H9 (cell line): Measurements from ENCODE around the gene TAF3. TPM values are rescaled to one million over a fixed set of nuclear protein-coding genes. Genes with fewer than 3 reads are reported as not detected.

Experiments used
- DNase-seq: peaks from one replicate; pipeline ENCODE4 v3.0.0-alpha.2; 2017
- H2AFZ ChIP-seq: one replicate; pipeline ENCODE4 v1.6.1; 2013; ENCODE audit warnings: mild to moderate bottlenecking, low read length, control low read depth, moderate library complexity
- H2AK5ac ChIP-seq: 2 replicates; pipeline ENCODE4 v1.6.1; 2013; ENCODE audit warnings: low read length, control low read depth, mixed read lengths; ENCODE audit not compliant: insufficient read length
- H2BK120ac ChIP-seq: one replicate; pipeline ENCODE4 v1.6.1; 2013; ENCODE audit warnings: low read depth, mild to moderate bottlenecking, low read length, control low read depth, inconsistent platforms; ENCODE audit not compliant: poor library complexity, severe bottlenecking
- H2BK12ac ChIP-seq: 2 replicates; pipeline ENCODE4 v1.6.1; 2013; ENCODE audit warnings: low read length, control low read depth, mixed read lengths, low read depth; ENCODE audit not compliant: insufficient read length
- H2BK15ac ChIP-seq: 2 replicates; pipeline ENCODE4 v1.6.1; 2013; ENCODE audit warnings: low read depth, low read length, control low read depth
- H2BK20ac ChIP-seq: one replicate; pipeline ENCODE4 v1.6.1; 2013; ENCODE audit warnings: low read depth, mild to moderate bottlenecking, low read length, control low read depth, inconsistent platforms; ENCODE audit not compliant: poor library complexity, severe bottlenecking
- H2BK5ac ChIP-seq: 2 replicates; pipeline ENCODE4 v1.6.1; 2013; ENCODE audit warnings: low read length, control low read depth, mixed read lengths; ENCODE audit not compliant: insufficient read length
- H3K14ac ChIP-seq: 2 replicates; pipeline ENCODE4 v1.6.1; 2013; ENCODE audit warnings: low read length, control low read depth; ENCODE audit not compliant: insufficient read depth
- H3K18ac ChIP-seq: 2 replicates; pipeline ENCODE4 v1.6.1; 2013; ENCODE audit warnings: low read depth, mild to moderate bottlenecking, mixed read lengths, low read length, control low read depth; ENCODE audit not compliant: insufficient read length
- H3K23ac ChIP-seq: 2 replicates; pipeline ENCODE4 v1.6.1; 2013; ENCODE audit warnings: low read length, control low read depth, mixed read lengths, low read depth; ENCODE audit not compliant: insufficient read length
- H3K23me2 ChIP-seq: 2 replicates; pipeline ENCODE4 v1.6.1; 2013; ENCODE audit warnings: low read depth, mild to moderate bottlenecking, mixed read lengths, low read length, control low read depth; ENCODE audit not compliant: insufficient read length, poor library complexity, severe bottlenecking
- H3K27ac ChIP-seq: 2 replicates; pipeline ENCODE4 v1.5.1; 2013; ENCODE audit warnings: low read length, control low read depth, mixed read lengths, low read depth; ENCODE audit not compliant: insufficient read length
- H3K27me3 ChIP-seq: 2 replicates; pipeline ENCODE4 v1.6.1; 2013; ENCODE audit warnings: low read length, control low read depth, inconsistent platforms; ENCODE audit not compliant: insufficient read depth
- H3K4ac ChIP-seq: 2 replicates; pipeline ENCODE4 v1.6.1; 2013; ENCODE audit warnings: low read depth, mild to moderate bottlenecking, control low read depth, inconsistent platforms, low read length, moderate library complexity
- H3K4me1 ChIP-seq: 2 replicates; pipeline ENCODE4 v1.6.1; 2013; ENCODE audit warnings: low read length, control low read depth, inconsistent platforms; ENCODE audit not compliant: insufficient read depth
- H3K4me2 ChIP-seq: 2 replicates; pipeline ENCODE4 v1.6.1; 2013; ENCODE audit warnings: low read length, control low read depth, mixed read lengths; ENCODE audit not compliant: insufficient read length, insufficient read depth
- H3K56ac ChIP-seq: 2 replicates; pipeline ENCODE4 v1.6.1; 2013; ENCODE audit warnings: low read depth, mild to moderate bottlenecking, mixed read lengths, low read length, control low read depth; ENCODE audit not compliant: insufficient read length
- H3K79me1 ChIP-seq: 2 replicates; pipeline ENCODE4 v1.6.1; 2013; ENCODE audit warnings: low read depth, mild to moderate bottlenecking, moderate library complexity, low read length, control low read depth, inconsistent platforms; ENCODE audit not compliant: insufficient read depth, poor library complexity, severe bottlenecking
- H3K79me2 ChIP-seq: 2 replicates; pipeline ENCODE4 v1.6.1; 2013; ENCODE audit warnings: low read length, control low read depth, inconsistent platforms; ENCODE audit not compliant: insufficient read depth
- H3K9ac ChIP-seq: 2 replicates; pipeline ENCODE4 v1.6.1; 2013; ENCODE audit warnings: low read length, control low read depth, mixed read lengths; ENCODE audit not compliant: insufficient read length; ENCODE audit errors: extremely low read depth
- H3K9me3 ChIP-seq: one replicate; pipeline ENCODE4 v1.6.1; 2013; ENCODE audit warnings: low read depth, low read length, inconsistent platforms; ENCODE audit not compliant: control insufficient read depth
- H3T11ph ChIP-seq: one replicate; pipeline ENCODE4 v1.6.1; 2013; ENCODE audit warnings: mild to moderate bottlenecking, low read length, control low read depth, inconsistent platforms
- H4K20me1 ChIP-seq: one replicate; pipeline ENCODE4 v1.6.1; 2013; ENCODE audit not compliant: control insufficient read depth, insufficient read length, insufficient read depth
- H4K5ac ChIP-seq: 2 replicates; pipeline ENCODE4 v1.6.1; 2013; ENCODE audit warnings: low read depth, mild to moderate bottlenecking, mixed read lengths, low read length, control low read depth; ENCODE audit not compliant: insufficient read length
- H4K8ac ChIP-seq: replicated peaks from 2 replicates; pipeline ENCODE4 v1.6.1; 2013; ENCODE audit warnings: low read length, control low read depth, mixed read lengths, low read depth; ENCODE audit not compliant: insufficient read length
- H4K91ac ChIP-seq: 2 replicates; pipeline ENCODE4 v1.6.1; 2013; ENCODE audit warnings: low read depth, mild to moderate bottlenecking, moderate library complexity, mixed read lengths, low read length, control low read depth; ENCODE audit not compliant: insufficient read length
- H3K27ac Mint-ChIP-seq, 3 experiments: 2 replicates in 2 of 3; 3 replicates in 1 of 3; pipeline ENCODE4 v1.8.0; 2020 to 2021; ENCODE audit warnings: mixed read lengths in 3 of 3, mild to moderate bottlenecking in 1 of 3, moderate library complexity in 1 of 3
- H3K27me3 Mint-ChIP-seq: 2 replicates; pipeline ENCODE4 v1.8.0; 2021; ENCODE audit warnings: low read depth, mild to moderate bottlenecking, moderate library complexity, mixed read lengths
- H3K36me3 Mint-ChIP-seq, 3 experiments: 2 replicates in 2 of 3; 3 replicates in 1 of 3; pipeline ENCODE4 v1.8.0; 2020 to 2021; ENCODE audit warnings: low read depth in 3 of 3, mixed read lengths in 3 of 3; ENCODE audit not compliant: insufficient read depth in 1 of 3
- H3K4me1 Mint-ChIP-seq, 2 experiments: 2 replicates each; pipeline ENCODE4 v1.8.0; 2020; ENCODE audit warnings: mixed read lengths in 2 of 2
- H3K4me3 Mint-ChIP-seq, 2 experiments: 2 replicates in 1 of 2; 3 replicates in 1 of 2; pipeline ENCODE4 v1.8.0; 2020 to 2021; ENCODE audit warnings: mild to moderate bottlenecking in 2 of 2, mixed read lengths in 2 of 2, moderate library complexity in 1 of 2
- H3K9me3 Mint-ChIP-seq, 2 experiments: 2 replicates in 1 of 2; 3 replicates in 1 of 2; pipeline ENCODE4 v1.8.0; 2020; ENCODE audit warnings: mild to moderate bottlenecking in 2 of 2, mixed read lengths in 2 of 2, moderate library complexity in 1 of 2
- WGBS: extraction: QIAGEN DNeasy Blood & Tissue Kit; methylation state at CpG from one replicate; pipeline ENCODE4 v1.1.7; 2013; ENCODE audit warnings: missing lambda C conversion rate, low lambda C conversion rate, mixed read lengths; ENCODE audit not compliant: insufficient read length; ENCODE audit errors: extremely low coverage; 5-methylcytosine and 5-hydroxymethylcytosine counted together
- total RNA-seq: library from RNA; stranded (reverse); gene quantifications from 2 replicates; pipeline ENCODE4 v1.2.1, GENCODE V29; 2021
- TF ChIP-seq, protein P1 (sequence below): fragments of 200-600 bp; sonication (generic); conservative IDR thresholded peaks from 3 replicates; pipeline ENCODE4 v1.8.0; 2021; ENCODE audit warnings: antibody characterized with exemption, mild to moderate bottlenecking

Gene TAF3
- total RNA-seq, 1 experiment from 2014 or later: 10.2 TPM

DNA sequence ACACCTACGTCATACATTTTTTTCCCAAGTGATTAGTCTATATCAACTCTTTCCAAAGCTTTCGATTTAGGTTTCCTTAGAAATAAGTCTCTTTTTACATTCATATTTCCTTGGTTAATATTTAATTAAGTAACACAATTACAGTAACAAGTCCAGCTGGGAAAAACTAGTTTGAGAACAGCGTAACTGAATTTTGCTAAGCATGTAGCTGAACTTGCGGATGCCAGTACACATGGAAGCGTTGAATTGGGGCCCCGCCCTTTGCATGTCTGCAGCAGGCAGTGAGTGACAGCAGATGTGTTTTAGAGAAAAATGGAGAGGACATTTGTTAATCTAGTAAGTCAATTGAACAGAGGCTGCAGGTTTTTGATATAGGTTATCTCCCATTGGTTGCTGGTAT lies 72.5 kb downstream of the TAF3 start:
- Mint-ChIP-seq H3K4me3 (no peak overlapping the region; a peak in 1 of 5 replicates), H3K4me1 (peaks cover 9 to 14% of the 10 kb centered on the region in 2 experiments), H3K27ac (no peak overlapping the region), H3K27me3 (no peaks in the 10 kb centered on the region), H3K36me3 (no peaks in the 10 kb centered on the region), H3K9me3 (no peaks in the 10 kb centered on the region)
- Histone ChIP-seq H4K20me1 (no peaks in the 10 kb centered on the region), H3K4ac (no peak overlapping the region), H3K9ac (no peak overlapping the region), H2BK20ac (no peak overlapping the region), H3K79me1 (no peaks in the 10 kb centered on the region), H3K27ac (no peak overlapping the region), H2BK5ac (no peak overlapping the region), H4K91ac (no peak overlapping the region), H3K14ac (no peak overlapping the region), H3K23ac (no peak overlapping the region), H3K18ac (no peak overlapping the region), H4K5ac (no peak overlapping the region), H2BK15ac (no peak overlapping the region), H3K9me3 (no peaks in the 10 kb centered on the region), H3T11ph (no peak overlapping the region), H2BK12ac (no peak overlapping the region), H2AFZ (no peak overlapping the region), H3K4me2 (no peak overlapping the region), H3K4me1 (no peaks in the 10 kb centered on the region; the same call in 1 of the 2 replicates), H3K23me2 (no peaks in the 10 kb centered on the region), H4K8ac (no peak overlapping the region), H3K56ac (no peak overlapping the region), H3K79me2 (no peaks in the 10 kb centered on the region), H2AK5ac (no peak overlapping the region), H2BK120ac (no peak overlapping the region), H3K27me3 (no peaks in the 10 kb centered on the region; the same call in 1 of the 2 replicates)
- TF ChIP-seq, protein P1, sequence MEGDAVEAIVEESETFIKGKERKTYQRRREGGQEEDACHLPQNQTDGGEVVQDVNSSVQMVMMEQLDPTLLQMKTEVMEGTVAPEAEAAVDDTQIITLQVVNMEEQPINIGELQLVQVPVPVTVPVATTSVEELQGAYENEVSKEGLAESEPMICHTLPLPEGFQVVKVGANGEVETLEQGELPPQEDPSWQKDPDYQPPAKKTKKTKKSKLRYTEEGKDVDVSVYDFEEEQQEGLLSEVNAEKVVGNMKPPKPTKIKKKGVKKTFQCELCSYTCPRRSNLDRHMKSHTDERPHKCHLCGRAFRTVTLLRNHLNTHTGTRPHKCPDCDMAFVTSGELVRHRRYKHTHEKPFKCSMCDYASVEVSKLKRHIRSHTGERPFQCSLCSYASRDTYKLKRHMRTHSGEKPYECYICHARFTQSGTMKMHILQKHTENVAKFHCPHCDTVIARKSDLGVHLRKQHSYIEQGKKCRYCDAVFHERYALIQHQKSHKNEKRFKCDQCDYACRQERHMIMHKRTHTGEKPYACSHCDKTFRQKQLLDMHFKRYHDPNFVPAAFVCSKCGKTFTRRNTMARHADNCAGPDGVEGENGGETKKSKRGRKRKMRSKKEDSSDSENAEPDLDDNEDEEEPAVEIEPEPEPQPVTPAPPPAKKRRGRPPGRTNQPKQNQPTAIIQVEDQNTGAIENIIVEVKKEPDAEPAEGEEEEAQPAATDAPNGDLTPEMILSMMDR: no peak
- WGBS: no CpG with 5 or more reads among the region's 6 CpGs
- DNase-seq: no peak
